GM12878 (cell line): Measurements from ENCODE around the gene ITGA1. TPM values are rescaled to one million over a fixed set of nuclear protein-coding genes. Genes with fewer than 3 reads are reported as not detected.

ENCODE experiments used
- ATAC-seq: fragments of 200-7000 bp; cut with Tn5 transposase; 3 replicates; pipeline ENCODE4 v1.9.1; 2020; ENCODE audit warnings: mild to moderate bottlenecking, moderate library complexity
- BruUV-seq: library from RNA; stranded (reverse); fragments of 400-500 nt; replicated peaks from 2 replicates; lab custom pipeline; 2021; lab: Mats Ljungman, UMichigan
- CTCF ChIA-PET: fragments of 300-600 bp; sonication (Branson Sonifier 250); formaldehyde crosslinking; extraction: SDS; loops from one replicate; lab custom pipeline; 2021; ENCODE audit warnings: inconsistent platforms; lab: Yijun Ruan, JAX
- POLR2A ChIA-PET: fragments of 350-600 bp; formaldehyde crosslinking; extraction: SDS; loops from one replicate; lab custom pipeline; 2021; ENCODE audit warnings: inconsistent platforms; lab: Charles Lee
- RAD21 ChIA-PET: fragments of 300-600 bp; sonication (Branson Sonifier 250); formaldehyde crosslinking; loops from one replicate; lab custom pipeline; 2023; ENCODE audit warnings: antibody characterized with exemption; ENCODE audit not compliant: unreplicated experiment; lab: Charles Lee
- SMC1A ChIA-PET: fragments of 300-600 bp; sonication (Branson Sonifier 250); formaldehyde crosslinking; loops from one replicate; lab custom pipeline; 2023; ENCODE audit not compliant: unreplicated experiment, uncharacterized antibody; lab: Charles Lee
- DNase-seq: peaks from one replicate; pipeline ENCODE4 v3.0.0-alpha.2; 2011; ENCODE audit warnings: low read depth, low spot score
- FAIRE-seq: peaks from 3 replicates; lab custom pipeline; 2011; peaks lifted over from hg19 to GRCh38; lab: Jason Lieb, UNC
- H2AFZ ChIP-seq: 2 replicates; pipeline ENCODE4 v1.6.0; 2011; ENCODE audit warnings: low read depth, low read length, control low read depth; ENCODE audit not compliant: control insufficient read depth
- H3K27ac ChIP-seq: 2 replicates; pipeline ENCODE4 v1.5.1; 2011; ENCODE audit warnings: control low read depth; ENCODE audit not compliant: control insufficient read depth, insufficient read depth
- H3K27me3 ChIP-seq, 2 experiments: replicated peaks in 1 of 2; 2 replicates each; pipeline versions ENCODE4 v1.6.0 to v1.6.1; 2011; ENCODE audit warnings: low read length in 1 of 2; ENCODE audit not compliant: control insufficient read depth in 2 of 2, insufficient read depth in 2 of 2
- H3K36me3 ChIP-seq, 2 experiments: 2 replicates each; pipeline ENCODE4 v1.5.1; 2011; ENCODE audit warnings: low read length in 1 of 2; ENCODE audit not compliant: control insufficient read depth in 2 of 2, insufficient read depth in 2 of 2
- H3K4me1 ChIP-seq: 2 replicates; pipeline ENCODE4 v1.6.1; 2011; ENCODE audit warnings: mild to moderate bottlenecking, low read length, moderate library complexity, mixed read lengths; ENCODE audit not compliant: control insufficient read depth, insufficient read depth
- H3K4me2 ChIP-seq: 2 replicates; pipeline ENCODE4 v1.6.0; 2011; ENCODE audit warnings: control low read depth; ENCODE audit not compliant: control insufficient read depth, insufficient read depth
- H3K4me3 ChIP-seq: fragments of 200-600 bp; sonication (generic); 2 replicates; pipeline ENCODE4 v1.5.1; 2016
- H3K79me2 ChIP-seq: 2 replicates; pipeline ENCODE4 v1.6.0; 2011; ENCODE audit warnings: low read length; ENCODE audit not compliant: control insufficient read depth, insufficient read depth
- H3K9ac ChIP-seq: 2 replicates; pipeline ENCODE4 v1.8.0; 2011; ENCODE audit warnings: low read length, control low read depth, mixed read lengths; ENCODE audit not compliant: control insufficient read depth, insufficient read depth
- H3K9me3 ChIP-seq: replicated peaks from 3 replicates; pipeline ENCODE4 v1.5.1; 2011; ENCODE audit warnings: mild to moderate bottlenecking, low read length; ENCODE audit not compliant: control insufficient read depth, insufficient read depth
- H4K20me1 ChIP-seq: 2 replicates; pipeline ENCODE4 v1.6.0; 2011; ENCODE audit not compliant: control insufficient read depth, insufficient read depth
- CEBPZ ChIP-seq: fragments of 150-350 bp; IDR thresholded peaks from 2 replicates; pipeline ENCODE4 v1.6.1; 2016; ENCODE audit warnings: low read depth, low read length
- PML ChIP-seq: IDR thresholded peaks from 2 replicates; pipeline ENCODE4 v1.6.1; 2012; ENCODE audit warnings: low read length, inconsistent platforms
- TCF3 ChIP-seq: IDR thresholded peaks from 2 replicates; pipeline ENCODE4 v1.6.1; 2012; ENCODE audit warnings: low read depth, mild to moderate bottlenecking, low read length, borderline replicate concordance; ENCODE audit not compliant: insufficient read depth
- WGBS: methylation state at CpG from one replicate; pipeline ENCODE4 v1.1.6; 2016; ENCODE audit warnings: low lambda C conversion rate; ENCODE audit not compliant: insufficient replicate concordance, insufficient coverage; ENCODE audit errors: missing lambda C conversion rate; 5-methylcytosine and 5-hydroxymethylcytosine counted together
- in situ Hi-C: fragments of 300-500 bp; cut with MboI; formaldehyde crosslinking; loops from 9 replicates; pipeline ENCODE4 v1.14.3; 2018; ENCODE audit warnings: mixed read lengths
- intact Hi-C: fragments of 100-400 bp; cut with micrococcal nuclease; formaldehyde crosslinking; loops from one replicate; pipeline ENCODE4 v1.14.2; 2022; ENCODE audit not compliant: unreplicated experiment
- polyA plus RNA-seq, 11 experiments: library from polyadenylated mRNA; depleted of rRNA in 4 of 11; unstranded in 6 of 11; stranded (reverse) in 5 of 11; fragments of >200 nt; fragmentation: Nextera tagmentation in 4 of 11; fragmentation: Illumina TruSeq in 1 of 11; extraction: Ambion mirVana in 4 of 11; extraction: Trizol in 1 of 11; gene quantifications; 1 replicate in 1 of 11; 2 replicates in 10 of 11; pipeline versions ENCODE4 v1.2.1 to v1.2.3, GENCODE V29; 2011 to 2016; ENCODE audit warnings: inconsistent platforms in 2 of 11, missing spikeins in 2 of 11, low read depth in 1 of 11
- total RNA-seq, 4 experiments: library from RNA; depleted of rRNA in 3 of 4; stranded (reverse); fragments of >200 nt in 3 of 4; fragmentation: Illumina TruSeq in 1 of 4; extraction: Trizol in 1 of 4; gene quantifications; 2 replicates each; pipeline versions ENCODE4 v1.2.1 to v1.2.3, GENCODE V29; 2013 to 2021
- TF ChIP-seq, protein P1 (sequence below): fragments of 450-650 bp; IDR thresholded peaks from 2 replicates; pipeline ENCODE4 v1.6.1; 2017; ENCODE audit warnings: mild to moderate bottlenecking, moderate library complexity

Gene ITGA1
- total and polyA plus RNA-seq, 10 of the 15 experiments (the other 5 are each of a cell fraction or from before 2014, with no cell fraction given): 0.02 to 0.56 (median 0.19) TPM

DNA sequence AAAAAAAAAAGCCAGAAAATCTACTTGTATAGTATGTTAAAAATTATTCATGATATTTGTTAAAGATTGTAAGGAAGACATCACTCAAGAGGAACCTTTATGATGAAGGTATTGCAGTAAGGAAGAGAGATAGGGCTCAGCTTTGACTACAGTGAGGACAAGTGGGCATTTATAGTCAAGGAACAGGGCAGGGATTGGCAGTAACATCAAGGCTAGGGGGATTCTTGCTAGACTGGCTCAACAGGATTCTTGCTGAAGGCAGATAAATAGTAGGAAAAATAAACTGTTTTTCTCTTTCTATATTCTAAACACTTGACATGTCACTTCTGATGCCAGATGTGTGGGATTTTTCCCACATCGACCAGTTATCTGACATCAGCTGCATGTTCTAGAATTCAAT, 96.7 kb downstream of the ITGA1 start:
- H3K36me3 ChIP-seq: no peaks in the 10 kb centered on the region
- in situ Hi-C loops (no loop called here), intact Hi-C loops (no loop called here)
- no peaks in the 10 kb centered on the region for H4K20me1 ChIP-seq
- H3K27ac ChIP-seq: no peak overlapping the region
- no peaks in the 10 kb centered on the region for H3K9me3 ChIP-seq
- SMC1A ChIA-PET: interaction anchor here (1.0 kb wide), 1 partner anchor 10 kb away, joined by 5 read pairs; no protein-coding TSS in a partner anchor
- TF ChIP-seq, protein P1, sequence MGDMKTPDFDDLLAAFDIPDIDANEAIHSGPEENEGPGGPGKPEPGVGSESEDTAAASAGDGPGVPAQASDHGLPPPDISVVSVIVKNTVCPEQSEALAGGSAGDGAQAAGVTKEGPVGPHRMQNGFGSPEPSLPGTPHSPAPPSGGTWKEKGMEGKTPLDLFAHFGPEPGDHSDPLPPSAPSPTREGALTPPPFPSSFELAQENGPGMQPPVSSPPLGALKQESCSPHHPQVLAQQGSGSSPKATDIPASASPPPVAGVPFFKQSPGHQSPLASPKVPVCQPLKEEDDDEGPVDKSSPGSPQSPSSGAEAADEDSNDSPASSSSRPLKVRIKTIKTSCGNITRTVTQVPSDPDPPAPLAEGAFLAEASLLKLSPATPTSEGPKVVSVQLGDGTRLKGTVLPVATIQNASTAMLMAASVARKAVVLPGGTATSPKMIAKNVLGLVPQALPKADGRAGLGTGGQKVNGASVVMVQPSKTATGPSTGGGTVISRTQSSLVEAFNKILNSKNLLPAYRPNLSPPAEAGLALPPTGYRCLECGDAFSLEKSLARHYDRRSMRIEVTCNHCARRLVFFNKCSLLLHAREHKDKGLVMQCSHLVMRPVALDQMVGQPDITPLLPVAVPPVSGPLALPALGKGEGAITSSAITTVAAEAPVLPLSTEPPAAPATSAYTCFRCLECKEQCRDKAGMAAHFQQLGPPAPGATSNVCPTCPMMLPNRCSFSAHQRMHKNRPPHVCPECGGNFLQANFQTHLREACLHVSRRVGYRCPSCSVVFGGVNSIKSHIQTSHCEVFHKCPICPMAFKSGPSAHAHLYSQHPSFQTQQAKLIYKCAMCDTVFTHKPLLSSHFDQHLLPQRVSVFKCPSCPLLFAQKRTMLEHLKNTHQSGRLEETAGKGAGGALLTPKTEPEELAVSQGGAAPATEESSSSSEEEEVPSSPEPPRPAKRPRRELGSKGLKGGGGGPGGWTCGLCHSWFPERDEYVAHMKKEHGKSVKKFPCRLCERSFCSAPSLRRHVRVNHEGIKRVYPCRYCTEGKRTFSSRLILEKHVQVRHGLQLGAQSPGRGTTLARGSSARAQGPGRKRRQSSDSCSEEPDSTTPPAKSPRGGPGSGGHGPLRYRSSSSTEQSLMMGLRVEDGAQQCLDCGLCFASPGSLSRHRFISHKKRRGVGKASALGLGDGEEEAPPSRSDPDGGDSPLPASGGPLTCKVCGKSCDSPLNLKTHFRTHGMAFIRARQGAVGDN: no peak
- TF ChIP-seq CEBPZ: no peak
- TF ChIP-seq PML: no peak
- TF ChIP-seq TCF3: no peak
- RAD21 ChIA-PET: no interaction called here
- H3K9ac ChIP-seq: no peak overlapping the region
- no peak for DNase-seq
- 0% methylated on average over 1 of the region's 1 CpG for WGBS
- H3K4me3 ChIP-seq: no peak overlapping the region
- H3K27me3 ChIP-seq: no peaks in the 10 kb centered on the region
- BruUV-seq: no TSS peak
- H3K4me2 ChIP-seq: no peak overlapping the region
- CTCF ChIA-PET: no interaction called here
- no peaks in the 10 kb centered on the region for H3K4me1 ChIP-seq
- no peaks in the 10 kb centered on the region for H3K79me2 ChIP-seq
- ATAC-seq: no peak
- no peak overlapping the region for H2AFZ ChIP-seq
- FAIRE-seq: peak; percentile 61
- POLR2A ChIA-PET: no interaction called here
